Dendritic cell treated with granulocyte-macrophage colony-stimulating factor and Interleukin-4, amounts not matched to agents 40 ng/mL and 50 ng/mL, for 4 days (primary cell): ENCODE data around the gene AP3B1.

Experiments
- H3K27ac Mint-ChIP-seq: one replicate; pipeline ENCODE4 v1.8.0; 2022; ENCODE audit warnings: mild to moderate bottlenecking, mixed read lengths
- H3K27me3 Mint-ChIP-seq: one replicate; pipeline ENCODE4 v1.8.0; 2022; ENCODE audit warnings: mild to moderate bottlenecking, mixed read lengths
- H3K36me3 Mint-ChIP-seq: one replicate; pipeline ENCODE4 v1.8.0; 2022; ENCODE audit warnings: low read depth, mixed read lengths
- H3K4me1 Mint-ChIP-seq: one replicate; pipeline ENCODE4 v1.8.0; 2022; ENCODE audit warnings: low read depth, mixed read lengths
- H3K4me3 Mint-ChIP-seq: one replicate; pipeline ENCODE4 v1.8.0; 2022; ENCODE audit warnings: mild to moderate bottlenecking, moderate library complexity, mixed read lengths
- H3K9me3 Mint-ChIP-seq: one replicate; pipeline ENCODE4 v1.8.0; 2022; ENCODE audit warnings: mixed read lengths
- intact Hi-C: fragments of 100-400 bp; cut with micrococcal nuclease; formaldehyde crosslinking; loops from one replicate; pipeline ENCODE4 v1.15.0; 2022

AP3B1 gene

DNA sequence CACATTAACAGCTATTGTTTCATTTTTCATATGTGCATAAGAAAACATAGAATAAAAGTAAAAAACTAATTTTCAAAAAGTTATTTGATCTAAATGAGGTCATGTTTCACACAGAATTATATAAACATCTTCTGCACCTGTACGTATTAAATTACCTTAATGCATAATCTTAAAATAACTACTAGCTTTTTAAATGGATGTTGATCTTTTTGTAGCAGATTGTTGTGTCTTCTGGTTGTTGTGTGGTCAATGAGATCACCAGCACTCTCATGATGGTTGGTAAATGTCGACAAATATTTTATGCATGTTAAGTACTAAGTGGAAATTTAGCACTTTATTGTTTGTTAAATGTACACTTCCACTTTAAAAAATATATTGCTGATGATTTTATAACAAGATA lies 162.0 kb downstream of the AP3B1 start:
- Mint-ChIP-seq H3K9me3 (no peaks in the 10 kb centered on the region), H3K36me3 (peaks cover 32% of the 10 kb centered on the region), H3K4me1 (no peaks in the 10 kb centered on the region)

DNA sequence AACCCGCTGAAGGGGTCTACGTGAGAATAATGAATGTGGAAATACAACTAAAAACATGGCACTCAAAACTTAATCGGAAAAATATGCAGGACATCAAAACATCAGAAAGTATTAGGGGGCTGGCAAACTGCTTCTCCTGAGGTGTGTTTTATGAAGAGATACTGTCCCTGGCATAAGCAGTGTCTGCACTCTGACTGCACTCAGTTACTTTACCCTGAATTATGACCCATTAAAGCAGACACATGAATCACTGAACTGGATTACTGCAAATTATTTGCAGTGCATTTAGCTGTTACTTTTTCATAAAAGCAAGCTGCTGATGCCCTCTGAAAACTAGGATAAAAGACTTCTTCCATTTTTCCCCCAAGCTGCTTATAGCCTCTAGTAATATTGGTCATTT lies 164.9 kb downstream of the AP3B1 start:
- H3K27me3 Mint-ChIP-seq = no peaks in the 10 kb centered on the region
- no peaks in the 10 kb centered on the region for H3K4me1 Mint-ChIP-seq
- H3K36me3 Mint-ChIP-seq = peaks cover 30% of the 10 kb centered on the region
- intact Hi-C loops = no loop called here
- H3K9me3 Mint-ChIP-seq = no peaks in the 10 kb centered on the region
- H3K4me3 Mint-ChIP-seq = no peak overlapping the region
- no peak overlapping the region for H3K27ac Mint-ChIP-seq

More for the DNA sequence above, 162.0 kb downstream of the AP3B1 start:
- intact Hi-C loops = no loop called here
- Mint-ChIP-seq H3K27ac (no peak overlapping the region), H3K27me3 (no peaks in the 10 kb centered on the region), H3K4me3 (no peak overlapping the region)

DNA sequence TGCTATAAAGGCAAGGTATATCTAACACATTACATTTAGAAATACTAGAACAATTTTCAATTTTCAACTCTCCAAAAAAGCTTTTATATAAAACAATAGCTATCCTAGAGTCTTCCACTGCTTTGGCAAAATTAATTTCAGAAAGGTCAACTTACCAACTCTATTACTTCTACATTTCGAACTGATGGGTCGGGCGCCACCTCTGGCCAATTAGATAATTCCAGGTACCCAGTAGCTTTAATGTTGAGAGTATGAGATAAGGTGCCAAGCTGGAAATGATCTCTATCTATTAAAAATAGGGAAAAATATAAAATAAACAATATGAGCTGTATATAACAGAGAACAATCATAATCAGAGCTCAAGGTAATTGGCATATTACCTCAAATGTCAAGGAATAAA lies 166.6 kb downstream of the AP3B1 start:
- Mint-ChIP-seq H3K27me3 (no peaks in the 10 kb centered on the region), H3K36me3 (peaks cover 39% of the 10 kb centered on the region), H3K9me3 (no peaks in the 10 kb centered on the region), H3K27ac (no peak overlapping the region), H3K4me3 (no peak overlapping the region), H3K4me1 (no peaks in the 10 kb centered on the region)
- intact Hi-C loops = no loop called here

DNA sequence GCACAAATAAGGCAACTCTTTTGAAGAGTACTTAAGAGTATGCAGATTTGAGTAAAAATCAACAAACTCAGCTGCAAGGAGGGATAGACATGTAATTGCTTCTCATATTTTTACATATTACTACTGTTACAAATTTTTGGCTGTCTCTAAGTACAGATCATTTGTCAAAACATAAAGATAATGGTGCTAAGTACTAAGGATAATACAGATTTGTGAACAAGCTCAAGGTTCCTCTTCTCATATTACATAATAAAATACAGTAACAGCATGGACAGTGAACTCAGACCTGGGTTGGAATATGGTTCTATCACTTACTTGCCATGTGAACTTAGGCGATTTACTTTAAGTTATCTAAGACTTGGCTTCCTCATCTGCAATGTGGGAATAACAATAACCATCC lies 168.0 kb downstream of the AP3B1 start:
- H3K9me3 Mint-ChIP-seq = no peaks in the 10 kb centered on the region
- no peak overlapping the region for H3K27ac Mint-ChIP-seq
- no peak overlapping the region for H3K4me3 Mint-ChIP-seq
- H3K36me3 Mint-ChIP-seq = peaks cover 49% of the 10 kb centered on the region
- no peaks in the 10 kb centered on the region for H3K27me3 Mint-ChIP-seq
- intact Hi-C loops = no loop called here
- H3K4me1 Mint-ChIP-seq = no peaks in the 10 kb centered on the region

DNA sequence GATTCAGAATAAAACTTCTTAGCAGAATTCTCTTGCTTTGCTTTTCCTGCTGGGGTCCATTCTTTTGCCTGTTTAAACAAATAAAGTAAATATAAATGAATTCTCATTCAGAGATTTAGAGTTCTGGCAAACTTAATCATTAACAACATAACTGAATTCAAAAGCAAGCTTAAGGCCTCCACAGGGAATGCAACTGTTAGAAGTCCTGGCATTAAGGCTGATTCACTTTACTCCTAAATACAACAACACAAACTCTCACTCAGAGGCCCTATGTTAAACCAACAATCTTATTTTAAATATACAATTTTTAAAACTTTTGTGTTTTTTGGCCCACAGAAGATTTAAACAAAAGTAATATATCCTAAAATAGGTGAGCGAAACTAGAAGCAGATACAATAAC lies 178.3 kb downstream of the AP3B1 start:
- peaks cover 7% of the 10 kb centered on the region for H3K4me1 Mint-ChIP-seq

DNA sequence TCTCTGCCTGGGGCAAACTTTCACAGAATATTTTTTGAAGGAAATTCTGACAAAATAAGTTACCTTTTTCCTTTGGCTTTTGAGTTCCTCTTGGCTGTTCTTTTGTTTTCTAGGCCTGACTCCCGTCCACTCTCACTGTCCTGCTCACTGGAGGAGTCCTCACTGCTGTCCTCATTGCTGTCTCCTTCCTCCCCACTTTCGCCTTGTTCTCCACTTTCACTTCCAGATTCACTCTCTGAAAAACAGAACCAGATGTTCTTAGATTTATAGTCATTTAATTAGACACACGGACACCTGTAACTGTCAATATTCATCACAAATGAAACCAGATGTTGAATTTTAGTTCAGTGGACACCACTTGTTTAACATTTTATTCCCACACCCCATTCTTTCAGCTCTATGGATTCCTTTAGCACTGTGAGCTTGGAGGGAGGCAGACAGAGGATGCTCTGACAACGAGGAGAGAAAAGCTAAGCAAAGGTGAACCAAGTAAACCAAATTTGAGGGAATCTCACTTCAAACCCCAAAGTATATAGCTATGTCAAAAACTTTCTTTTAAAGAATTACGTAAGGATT lies 180.7 kb downstream of the AP3B1 start:
- intact Hi-C loops = no loop called here
- peaks cover 42% of the 10 kb centered on the region for H3K36me3 Mint-ChIP-seq
- H3K4me3 Mint-ChIP-seq = no peak overlapping the region
- no peaks in the 10 kb centered on the region for H3K9me3 Mint-ChIP-seq
- no peaks in the 10 kb centered on the region for H3K27me3 Mint-ChIP-seq
- H3K27ac Mint-ChIP-seq = peak overlapping the region; percentile 15
- peaks cover 13% of the 10 kb centered on the region for H3K4me1 Mint-ChIP-seq

More for the DNA sequence above, 178.3 kb downstream of the AP3B1 start:
- intact Hi-C loops = no loop called here
- H3K36me3 Mint-ChIP-seq = peaks cover 64% of the 10 kb centered on the region
- H3K9me3 Mint-ChIP-seq = peaks cover 12% of the 10 kb centered on the region
- H3K4me3 Mint-ChIP-seq = no peak overlapping the region
- H3K27me3 Mint-ChIP-seq = no peaks in the 10 kb centered on the region
- H3K27ac Mint-ChIP-seq = no peak overlapping the region

DNA sequence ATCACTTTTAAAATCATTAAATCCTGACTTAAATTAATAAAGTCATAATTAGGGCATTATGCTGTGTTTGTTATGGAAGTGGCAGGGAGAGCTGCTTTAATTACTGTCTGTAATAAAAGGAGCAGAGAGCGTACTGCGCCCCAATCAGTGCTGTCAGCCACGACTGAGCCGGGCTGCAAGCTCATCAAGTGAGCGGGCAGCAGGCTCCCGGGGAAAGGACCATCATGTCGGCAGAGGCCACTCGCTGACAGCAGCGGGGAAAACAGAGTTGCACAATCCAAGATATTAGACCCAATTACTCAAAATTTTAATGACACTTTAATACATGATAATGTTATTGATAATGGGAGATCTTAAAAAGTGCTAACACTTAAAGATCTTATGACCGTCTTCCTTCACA lies 181.6 kb downstream of the AP3B1 start:
- intact Hi-C loops = no loop called here
- H3K9me3 Mint-ChIP-seq = no peaks in the 10 kb centered on the region
- H3K36me3 Mint-ChIP-seq = peaks cover 40% of the 10 kb centered on the region
- no peak overlapping the region for H3K4me3 Mint-ChIP-seq
- peaks cover 13% of the 10 kb centered on the region for H3K4me1 Mint-ChIP-seq
- no peak overlapping the region for H3K27ac Mint-ChIP-seq
- no peaks in the 10 kb centered on the region for H3K27me3 Mint-ChIP-seq

DNA sequence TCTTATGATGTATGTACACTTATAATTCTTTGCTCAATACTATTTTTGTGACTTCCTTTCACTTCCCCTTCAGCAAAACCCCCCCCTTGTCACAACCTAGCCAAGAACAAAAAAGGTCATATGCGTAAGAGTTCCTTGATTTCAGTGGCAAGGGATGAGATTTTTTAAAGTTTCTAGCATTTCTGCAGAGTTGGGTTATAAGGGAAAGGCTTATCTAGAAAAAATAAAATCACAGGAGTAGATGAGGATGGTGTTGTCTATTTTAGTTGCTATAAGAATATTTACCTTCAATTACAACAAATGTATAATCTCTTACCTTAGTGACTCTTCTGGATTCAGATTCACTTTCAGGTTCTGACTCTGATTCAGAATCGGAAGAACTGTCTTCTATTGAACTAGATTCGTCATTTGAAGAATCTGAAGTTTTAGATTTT lies 184.6 kb downstream of the AP3B1 start:
- Mint-ChIP-seq H3K36me3 (peaks cover 58% of the 10 kb centered on the region), H3K9me3 (no peaks in the 10 kb centered on the region), H3K4me3 (no peak overlapping the region), H3K27ac (no peak overlapping the region), H3K27me3 (no peaks in the 10 kb centered on the region), H3K4me1 (peaks cover 13% of the 10 kb centered on the region)
- intact Hi-C loops = no loop called here

DNA sequence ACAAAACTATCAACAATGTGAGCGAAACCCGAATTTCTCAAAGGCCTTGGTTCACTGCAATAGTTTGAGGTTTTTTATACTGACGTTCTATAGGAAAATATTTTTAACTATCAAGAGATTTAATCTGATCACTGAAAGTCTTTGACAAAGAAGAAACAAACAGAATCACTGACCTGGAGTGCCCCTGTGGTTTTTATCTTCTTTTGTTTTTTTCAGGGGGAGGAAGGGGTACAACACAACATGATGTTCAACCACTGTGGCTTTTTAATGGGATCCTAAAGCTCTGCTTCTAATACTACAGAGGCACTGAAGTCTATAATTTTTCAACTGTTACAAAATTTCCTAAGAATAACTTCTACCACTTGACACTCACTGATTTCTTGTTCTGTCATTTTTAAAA lies 185.9 kb downstream of the AP3B1 start:
- intact Hi-C loops = no loop called here
- peaks cover 8% of the 10 kb centered on the region for H3K4me1 Mint-ChIP-seq
- no peak overlapping the region for H3K27ac Mint-ChIP-seq
- peaks cover 49% of the 10 kb centered on the region for H3K36me3 Mint-ChIP-seq
- no peaks in the 10 kb centered on the region for H3K27me3 Mint-ChIP-seq
- no peak overlapping the region for H3K4me3 Mint-ChIP-seq
- no peaks in the 10 kb centered on the region for H3K9me3 Mint-ChIP-seq

DNA sequence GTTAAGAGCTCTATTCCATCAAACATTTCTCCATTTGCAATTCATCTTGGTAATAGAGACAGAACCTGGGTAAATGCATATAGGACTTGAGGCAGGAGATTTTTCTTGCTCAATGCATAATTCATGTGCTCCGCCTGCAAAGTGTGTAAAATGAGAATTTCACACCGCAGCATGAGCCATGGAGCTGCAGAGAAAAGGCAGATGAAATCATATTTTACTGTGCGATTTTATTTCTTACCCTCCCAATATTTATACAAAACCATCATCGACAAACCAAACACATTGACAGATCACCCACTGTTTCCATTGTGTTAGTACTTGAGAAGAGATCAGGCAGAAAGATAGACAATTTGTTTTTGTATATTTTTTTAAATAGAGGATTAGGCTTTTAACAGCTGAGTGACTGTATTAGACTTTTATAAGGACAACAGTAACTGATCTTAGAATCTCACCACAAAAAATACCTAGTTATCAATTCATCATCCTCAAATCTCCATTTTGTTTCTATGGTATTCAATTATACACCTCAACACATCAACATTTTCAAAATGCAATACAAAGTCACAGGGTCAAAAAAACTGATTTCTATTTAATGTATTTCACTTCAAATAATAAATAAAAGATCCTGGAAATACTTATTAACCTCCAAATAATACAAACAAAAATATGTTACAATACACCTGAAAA lies 191.1 kb downstream of the AP3B1 start:
- intact Hi-C loops = no loop called here
- Mint-ChIP-seq H3K27ac (no peak overlapping the region), H3K27me3 (no peaks in the 10 kb centered on the region), H3K4me3 (no peak overlapping the region), H3K36me3 (peaks cover 58% of the 10 kb centered on the region), H3K9me3 (no peaks in the 10 kb centered on the region), H3K4me1 (no peaks in the 10 kb centered on the region)

DNA sequence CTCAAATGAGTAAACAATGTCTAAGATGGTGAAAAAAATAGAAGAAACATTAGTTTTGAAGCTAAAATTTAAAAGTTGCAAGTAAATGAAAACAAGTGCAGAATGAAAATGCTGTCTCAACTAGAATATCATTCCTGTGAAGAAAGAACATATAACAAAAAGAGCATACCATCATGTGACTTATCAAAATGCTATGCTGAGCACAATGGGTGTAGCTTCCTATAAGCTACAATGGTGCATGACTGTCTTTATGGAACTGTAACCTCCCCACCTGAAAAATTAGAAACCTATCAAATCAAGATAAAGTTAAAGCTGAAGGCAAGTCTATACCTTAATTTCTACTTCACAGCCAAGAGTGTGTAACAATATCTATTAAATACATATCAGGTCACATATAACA lies 192.0 kb downstream of the AP3B1 start:
- H3K36me3 Mint-ChIP-seq = peaks cover 56% of the 10 kb centered on the region

DNA sequence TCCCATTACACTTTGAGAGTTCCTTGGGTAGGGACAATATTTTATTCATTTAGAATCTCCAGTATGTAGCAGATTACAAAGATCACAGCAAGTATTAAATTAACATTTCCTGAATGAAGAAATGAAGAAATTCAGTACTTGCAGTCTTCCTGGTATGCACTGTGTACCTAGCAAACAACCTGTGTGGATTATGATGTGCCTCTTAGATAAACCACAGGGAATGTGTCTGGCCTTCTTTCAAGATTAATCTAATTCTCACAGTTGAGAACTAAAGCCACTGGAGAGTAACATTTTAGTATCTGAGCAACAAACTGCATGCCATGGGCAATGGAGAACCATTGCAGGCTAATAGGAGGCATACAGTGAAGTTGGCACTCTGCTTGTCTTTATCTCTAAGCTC lies 199.4 kb downstream of the AP3B1 start:
- no peaks in the 10 kb centered on the region for H3K9me3 Mint-ChIP-seq
- H3K4me1 Mint-ChIP-seq = no peaks in the 10 kb centered on the region
- H3K36me3 Mint-ChIP-seq = peaks cover 78% of the 10 kb centered on the region
- intact Hi-C loops = no loop called here
- no peaks in the 10 kb centered on the region for H3K27me3 Mint-ChIP-seq
- no peak overlapping the region for H3K4me3 Mint-ChIP-seq
- H3K27ac Mint-ChIP-seq = no peak overlapping the region

More for the DNA sequence above, 192.0 kb downstream of the AP3B1 start:
- Mint-ChIP-seq H3K4me1 (no peaks in the 10 kb centered on the region), H3K27me3 (no peaks in the 10 kb centered on the region), H3K4me3 (no peak overlapping the region), H3K9me3 (no peaks in the 10 kb centered on the region), H3K27ac (no peak overlapping the region)
- intact Hi-C loops = no loop called here

DNA sequence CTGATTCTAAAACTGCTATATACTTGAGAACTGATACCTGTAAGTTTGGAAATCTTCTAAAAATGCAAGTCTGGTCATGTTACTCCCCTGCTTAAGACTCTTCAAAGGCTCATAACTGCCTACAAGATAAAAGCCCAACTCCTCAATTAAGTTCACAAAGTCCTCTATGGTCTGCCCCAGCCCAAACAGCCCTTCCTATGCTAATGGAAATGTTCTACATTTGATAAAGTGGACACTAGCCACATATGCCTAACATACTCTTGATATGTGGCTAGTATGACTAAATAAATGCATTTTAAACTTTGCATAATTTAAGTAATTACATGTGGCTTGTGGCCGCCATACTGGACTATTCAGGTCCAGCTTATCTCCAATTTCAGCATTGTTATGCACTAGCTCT lies 204.5 kb downstream of the AP3B1 start:
- intact Hi-C loops = no loop called here
- H3K4me1 Mint-ChIP-seq = no peaks in the 10 kb centered on the region
- no peaks in the 10 kb centered on the region for H3K9me3 Mint-ChIP-seq
- no peaks in the 10 kb centered on the region for H3K27me3 Mint-ChIP-seq
- no peak overlapping the region for H3K27ac Mint-ChIP-seq
- H3K4me3 Mint-ChIP-seq = no peak overlapping the region
- H3K36me3 Mint-ChIP-seq = peaks cover 78% of the 10 kb centered on the region

DNA sequence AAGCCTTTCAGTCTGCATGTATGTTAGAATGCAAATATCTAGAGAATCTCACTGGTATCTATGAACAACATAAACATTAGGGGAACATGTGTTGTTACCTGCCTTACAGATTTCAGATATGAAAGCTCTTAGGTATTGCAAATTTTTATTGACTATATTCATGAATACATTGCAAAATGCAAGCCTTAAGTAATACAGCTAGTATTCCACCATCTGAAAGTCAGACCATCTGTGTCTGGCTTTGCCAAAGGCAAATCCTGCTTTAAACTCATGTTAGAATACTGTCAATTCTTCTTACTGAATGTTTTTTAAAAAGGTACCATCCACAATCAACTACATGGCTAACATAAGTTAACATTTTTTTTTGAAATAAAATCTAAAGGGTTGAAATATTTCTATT lies 215.6 kb downstream of the AP3B1 start:
- Mint-ChIP-seq H3K27ac (no peak overlapping the region), H3K4me3 (no peak overlapping the region), H3K36me3 (peaks cover 59% of the 10 kb centered on the region), H3K4me1 (no peaks in the 10 kb centered on the region), H3K9me3 (no peaks in the 10 kb centered on the region), H3K27me3 (no peaks in the 10 kb centered on the region)
- intact Hi-C loops = no loop called here
